Measurements from ENCODE around the gene LZTR1. TPM values are rescaled to one million over a fixed set of nuclear protein-coding genes. Genes with fewer than 3 reads are reported as not detected.

The LZTR1 gene
- polyA plus RNA-seq, 2 of the 4 experiments (the other 2 are of a cell fraction), result 14.1 to 23.5 TPM

- POLR2A ChIA-PET, result no interaction called here
- no peak for ATAC-seq
Observed at GRCh38 chr22:20949698-20950183, 32.4 kb upstream of the LZTR1 start.

GRCh38 chr22:20951151-20951931, 30.8 kb upstream of the LZTR1 start:
- ATAC-seq (no peak), DNase-seq (ENCODE audit: low read depth in 1 of 2, low spot score in 1 of 2) (no peak), FAIRE-seq (no peak)
- Histone ChIP-seq H3K4me3 (no peak overlapping the region), H3K27ac (peak overlapping the region in 1 of 2 experiments; percentile 47; a peak in 3 of 6 replicates), H3K4me2 (peak overlapping the region; percentile 21; the same call in 2 of the 3 replicates), H3K4me1 (peaks cover 38% of the 10 kb centered on the region), H3K9me3 (no peaks in the 10 kb centered on the region)
- ChIA-PET POLR2A (interaction anchor here (1.2 kb wide), 1 partner anchor 66 kb away, joined by 3 read pairs; no protein-coding TSS in a partner anchor), CTCF (interaction anchor here (0.8 to 1.5 kb wide), 4 partner anchors 65 to 151 kb away, joined by 3 to 6 read pairs (median 3); no protein-coding TSS in a partner anchor)
- TF ChIP-seq POLR2A (IDR thresholded peaks at IDR 0.05; ENCODE audit: low read length) (no peak), HOXB5 (CRISPR knock-in tag; IDR thresholded peaks at IDR 0.05) (no peak), ESRRA (IDR thresholded peaks at IDR 0.05; ENCODE audit: borderline replicate concordance, low read length) (no peak), ZC3H11A (IDR thresholded peaks at IDR 0.05) (no peak), SMC3 (IDR thresholded peaks at IDR 0.05) (no peak), MAFK (IDR thresholded peaks at IDR 0.05; ENCODE audit: partially characterized antibody) (no peak), GATA3 (IDR thresholded peaks at IDR 0.05; ENCODE audit: borderline replicate concordance) (no peak), CBX2 (IDR thresholded peaks at IDR 0.05; ENCODE audit: borderline replicate concordance, low read depth) (no peak), EHF (CRISPR knock-in tag; IDR thresholded peaks at IDR 0.05) (no peak), ZNF302 (CRISPR knock-in tag; IDR thresholded peaks at IDR 0.05) (no peak), BHLHE40 (IDR thresholded peaks at IDR 0.05; ENCODE audit: low read depth, low read length) (no peak), FOSB (CRISPR knock-in tag; IDR thresholded peaks at IDR 0.05) (no peak), E2F6 (IDR thresholded peaks at IDR 0.05; ENCODE audit: borderline replicate concordance, low read depth) (no peak), NFE2L2 (conservative IDR thresholded peaks at IDR 0.05; ENCODE audit: low read length) (no peak), CHD4 (IDR thresholded peaks at IDR 0.05; ENCODE audit: borderline replicate concordance) (no peak)
- TF ChIP-seq, protein P1, sequence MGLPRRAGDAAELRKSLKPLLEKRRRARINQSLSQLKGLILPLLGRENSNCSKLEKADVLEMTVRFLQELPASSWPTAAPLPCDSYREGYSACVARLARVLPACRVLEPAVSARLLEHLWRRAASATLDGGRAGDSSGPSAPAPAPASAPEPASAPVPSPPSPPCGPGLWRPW (IDR thresholded peaks at IDR 0.05), result no peak
- TF ChIP-seq, protein P2, sequence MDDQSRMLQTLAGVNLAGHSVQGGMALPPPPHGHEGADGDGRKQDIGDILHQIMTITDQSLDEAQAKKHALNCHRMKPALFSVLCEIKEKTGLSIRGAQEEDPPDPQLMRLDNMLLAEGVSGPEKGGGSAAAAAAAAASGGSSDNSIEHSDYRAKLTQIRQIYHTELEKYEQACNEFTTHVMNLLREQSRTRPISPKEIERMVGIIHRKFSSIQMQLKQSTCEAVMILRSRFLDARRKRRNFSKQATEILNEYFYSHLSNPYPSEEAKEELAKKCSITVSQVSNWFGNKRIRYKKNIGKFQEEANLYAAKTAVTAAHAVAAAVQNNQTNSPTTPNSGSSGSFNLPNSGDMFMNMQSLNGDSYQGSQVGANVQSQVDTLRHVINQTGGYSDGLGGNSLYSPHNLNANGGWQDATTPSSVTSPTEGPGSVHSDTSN (IDR thresholded peaks at IDR 0.05), result no peak
- WGBS (ENCODE audit: missing lambda C conversion rate), result 69% methylated on average over 10 of the region's 10 CpGs

More at GRCh38 chr22:20949698-20950183, 32.4 kb upstream of the LZTR1 start:
- TF ChIP-seq RARB (CRISPR knock-in tag; IDR thresholded peaks at IDR 0.05) (no peak), BCL3 (IDR thresholded peaks at IDR 0.05) (no peak), FOXS1 (CRISPR knock-in tag; IDR thresholded peaks at IDR 0.05) (no peak), JUN (IDR thresholded peaks at IDR 0.05) (no peak), POLR2AphosphoS2 (conservative IDR thresholded peaks at IDR 0.05; ENCODE audit: low read length) (no peak), ELK1 (IDR thresholded peaks at IDR 0.05; ENCODE audit: low read depth, low read length) (no peak), SMC3 (IDR thresholded peaks at IDR 0.05) (no peak), CBX8 (IDR thresholded peaks at IDR 0.05) (no peak), HOXA7 (CRISPR knock-in tag; IDR thresholded peaks at IDR 0.05) (no peak), ZC3H11A (IDR thresholded peaks at IDR 0.05) (no peak), HOXB13 (CRISPR knock-in tag; IDR thresholded peaks at IDR 0.05; ENCODE audit: low read depth) (no peak), JUNB (IDR thresholded peaks at IDR 0.05) (no peak)
- TF ChIP-seq, protein P1 (IDR thresholded peaks at IDR 0.05), result no peak
- Histone ChIP-seq H3K4me1 (peaks cover 47% of the 10 kb centered on the region), H3K27ac (no peak overlapping the region), H3K4me2 (no peak overlapping the region), H3K9me3 (no peaks in the 10 kb centered on the region), H3K4me3 (no peak overlapping the region)
- WGBS (ENCODE audit: missing lambda C conversion rate), result 87% methylated on average over 13 of the region's 13 CpGs
- DNase-seq (ENCODE audit: low read depth in 1 of 2, low spot score in 1 of 2) (no peak), FAIRE-seq (no peak)
- CTCF ChIA-PET, result interaction anchor here (1.0 to 1.5 kb wide), 3 partner anchors 31 to 65 kb away, joined by 3 to 6 read pairs (median 4); no protein-coding TSS in a partner anchor

All from A549 (cell line).